ENCODE measurements around the gene UNC5C.

UNC5C gene

GRCh38 chr4:95360906-95361695 is 187.7 kb downstream of the UNC5C start:
- CTCF ChIA-PET = interaction anchor here (0.6 kb wide), 1 partner anchor 258 kb away, joined by 3 read pairs; no protein-coding TSS in a partner anchor
- Histone ChIP-seq H3K4me1 (ENCODE audit: control extremely low read depth in 1 of 4, control insufficient read depth in 4 of 4, insufficient read depth in 4 of 4, low read length in 3 of 4) (no peaks in the 10 kb centered on the region), H3K27ac (ENCODE audit: insufficient read depth in 1 of 2, low read depth in 1 of 2, low read length in 2 of 2, poor library complexity in 1 of 2, severe bottlenecking in 2 of 2) (no peak overlapping the region), H3K9me3 (ENCODE audit: control extremely low read depth in 1 of 5, control insufficient read depth in 4 of 5, insufficient read depth in 2 of 5, low read depth in 1 of 5, low read length in 4 of 5) (no peaks in the 10 kb centered on the region), H3K4me3 (ENCODE audit: control insufficient read depth in 1 of 7, extremely low read depth in 1 of 7, insufficient read depth in 4 of 7, low read depth in 2 of 7, low read length in 6 of 7) (no peak overlapping the region), H3K36me3 (ENCODE audit: control insufficient read depth in 4 of 4, insufficient read depth in 4 of 4, low read length in 3 of 4) (no peaks in the 10 kb centered on the region), H3K27me3 (replicated peaks in 2 of 5; ENCODE audit: control insufficient read depth in 4 of 5, insufficient read depth in 5 of 5, low read length in 4 of 5) (no peaks in the 10 kb centered on the region)
- no peak for DNase-seq
- no CpG with 5 or more reads among the region's 7 CpGs for WGBS (ENCODE audit: insufficient coverage)
- POLR2A ChIA-PET = no interaction called here

GRCh38 chr4:95360256-95360903 is 188.4 kb downstream of the UNC5C start:
- Histone ChIP-seq H3K27me3 (replicated peaks in 2 of 5; ENCODE audit: control insufficient read depth in 4 of 5, insufficient read depth in 5 of 5, low read length in 4 of 5) (no peaks in the 10 kb centered on the region), H3K27ac (ENCODE audit: insufficient read depth in 1 of 2, low read depth in 1 of 2, low read length in 2 of 2, poor library complexity in 1 of 2, severe bottlenecking in 2 of 2) (no peak overlapping the region), H3K4me3 (ENCODE audit: control insufficient read depth in 1 of 7, extremely low read depth in 1 of 7, insufficient read depth in 4 of 7, low read depth in 2 of 7, low read length in 6 of 7) (no peak overlapping the region), H3K36me3 (ENCODE audit: control insufficient read depth in 4 of 4, insufficient read depth in 4 of 4, low read length in 3 of 4) (no peaks in the 10 kb centered on the region), H3K4me1 (ENCODE audit: control extremely low read depth in 1 of 4, control insufficient read depth in 4 of 4, insufficient read depth in 4 of 4, low read length in 3 of 4) (no peaks in the 10 kb centered on the region), H3K9me3 (ENCODE audit: control extremely low read depth in 1 of 5, control insufficient read depth in 4 of 5, insufficient read depth in 2 of 5, low read depth in 1 of 5, low read length in 4 of 5) (no peaks in the 10 kb centered on the region)
- POLR2A ChIA-PET = no interaction called here
- no CpG with 5 or more reads among the region's 3 CpGs for WGBS (ENCODE audit: insufficient coverage)
- no peak for DNase-seq
- CTCF ChIA-PET = interaction anchor here (0.6 kb wide), 1 partner anchor 257 kb away, joined by 3 read pairs; no protein-coding TSS in a partner anchor

DNA sequence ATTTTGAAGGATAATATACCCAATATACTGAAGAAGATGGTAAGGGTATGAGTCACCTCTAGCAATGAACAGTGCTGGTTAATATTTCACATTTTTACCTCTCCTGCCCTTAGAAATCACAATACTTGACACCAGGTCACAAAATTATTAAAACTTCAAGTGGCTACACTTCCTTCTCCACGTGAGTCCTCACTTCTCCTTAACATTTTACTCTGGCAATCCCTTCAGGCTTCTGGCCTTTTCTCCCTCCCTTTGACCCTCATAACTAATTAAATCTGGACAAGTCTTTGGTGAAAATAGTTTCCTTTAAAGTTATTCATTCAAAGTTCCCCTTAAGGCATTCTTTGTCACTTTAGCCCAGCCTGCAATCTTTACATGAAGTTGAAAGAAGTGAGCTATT is 190.4 kb downstream of the UNC5C start:
- POLR2A ChIA-PET = no interaction called here
- no peak overlapping the region for H3K4me3 ChIP-seq (ENCODE audit: control insufficient read depth in 1 of 7, extremely low read depth in 1 of 7, insufficient read depth in 4 of 7, low read depth in 2 of 7, low read length in 6 of 7)
- H3K36me3 ChIP-seq (ENCODE audit: control insufficient read depth in 4 of 4, insufficient read depth in 4 of 4, low read length in 3 of 4) = no peaks in the 10 kb centered on the region
- H3K4me1 ChIP-seq (ENCODE audit: control extremely low read depth in 1 of 4, control insufficient read depth in 4 of 4, insufficient read depth in 4 of 4, low read length in 3 of 4) = no peaks in the 10 kb centered on the region
- no peak overlapping the region for H3K27ac ChIP-seq (ENCODE audit: insufficient read depth in 1 of 2, low read depth in 1 of 2, low read length in 2 of 2, poor library complexity in 1 of 2, severe bottlenecking in 2 of 2)
- no peaks in the 10 kb centered on the region for H3K9me3 ChIP-seq (ENCODE audit: control extremely low read depth in 1 of 5, control insufficient read depth in 4 of 5, insufficient read depth in 2 of 5, low read depth in 1 of 5, low read length in 4 of 5)
- WGBS (ENCODE audit: insufficient coverage) = 63% methylated on average over 1 of the region's 1 CpG
- CTCF ChIA-PET = no interaction called here
- no peaks in the 10 kb centered on the region for H3K27me3 ChIP-seq (replicated peaks in 2 of 5; ENCODE audit: control insufficient read depth in 4 of 5, insufficient read depth in 5 of 5, low read length in 4 of 5)
- DNase-seq = no peak

DNA sequence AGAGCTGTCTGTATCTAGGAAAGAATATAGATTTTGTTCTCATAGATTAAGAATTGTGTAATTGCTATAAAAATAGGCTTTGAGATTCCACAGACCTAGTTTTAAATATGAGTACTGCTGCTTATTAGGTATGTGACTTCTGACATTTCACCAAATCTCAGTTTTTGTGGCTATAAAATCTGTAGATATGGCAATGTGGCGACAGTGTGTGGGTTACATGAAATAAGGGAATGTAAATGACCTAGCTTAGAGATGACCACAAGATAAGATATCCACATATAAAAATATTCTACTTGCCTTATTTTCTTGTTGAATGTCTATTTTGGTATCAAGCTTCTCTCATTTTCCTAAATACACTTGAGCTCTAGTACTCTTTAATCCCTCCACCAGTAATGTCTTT is 193.8 kb downstream of the UNC5C start:
- Histone ChIP-seq H3K9me3 (ENCODE audit: control extremely low read depth in 1 of 5, control insufficient read depth in 4 of 5, insufficient read depth in 2 of 5, low read depth in 1 of 5, low read length in 4 of 5) (no peaks in the 10 kb centered on the region), H3K27ac (ENCODE audit: insufficient read depth in 1 of 2, low read depth in 1 of 2, low read length in 2 of 2, poor library complexity in 1 of 2, severe bottlenecking in 2 of 2) (no peak overlapping the region), H3K4me3 (ENCODE audit: control insufficient read depth in 1 of 7, extremely low read depth in 1 of 7, insufficient read depth in 4 of 7, low read depth in 2 of 7, low read length in 6 of 7) (no peak overlapping the region), H3K4me1 (ENCODE audit: control extremely low read depth in 1 of 4, control insufficient read depth in 4 of 4, insufficient read depth in 4 of 4, low read length in 3 of 4) (no peaks in the 10 kb centered on the region), H3K36me3 (ENCODE audit: control insufficient read depth in 4 of 4, insufficient read depth in 4 of 4, low read length in 3 of 4) (no peaks in the 10 kb centered on the region), H3K27me3 (replicated peaks in 2 of 5; ENCODE audit: control insufficient read depth in 4 of 5, insufficient read depth in 5 of 5, low read length in 4 of 5) (no peaks in the 10 kb centered on the region)
- WGBS (ENCODE audit: insufficient coverage) = no CpG with 5 or more reads among the region's 1 CpG
- POLR2A ChIA-PET = no interaction called here
- CTCF ChIA-PET = interaction anchor here (0.7 kb wide), 1 partner anchor 9 kb away, joined by 3 read pairs; no protein-coding TSS in a partner anchor
- DNase-seq = no peak

DNA sequence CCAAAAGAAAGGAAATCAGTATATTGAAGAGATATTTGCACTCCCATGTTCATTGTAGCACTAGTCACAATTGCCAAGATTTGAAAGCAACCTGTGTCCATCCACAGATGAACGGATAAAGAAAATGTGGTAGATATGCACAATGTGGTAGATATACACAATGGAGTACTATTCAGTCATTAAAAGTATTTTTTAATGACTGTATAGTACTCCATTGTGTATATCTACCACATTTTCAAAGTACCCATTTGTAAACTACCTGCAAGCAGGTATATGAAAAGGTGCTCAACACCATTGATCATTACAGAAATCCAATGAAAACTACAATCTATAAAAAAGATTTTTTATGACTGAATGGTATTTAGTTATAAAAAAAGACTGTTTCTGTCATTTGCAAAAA is 200.4 kb downstream of the UNC5C start:
- CTCF ChIA-PET = no interaction called here
- H3K27me3 ChIP-seq (replicated peaks in 2 of 5; ENCODE audit: control insufficient read depth in 4 of 5, insufficient read depth in 5 of 5, low read length in 4 of 5) = no peaks in the 10 kb centered on the region
- peaks cover 0 to 12% (median 0%) of the 10 kb centered on the region in 5 experiments for H3K9me3 ChIP-seq (ENCODE audit: control extremely low read depth in 1 of 5, control insufficient read depth in 4 of 5, insufficient read depth in 2 of 5, low read depth in 1 of 5, low read length in 4 of 5)
- H3K27ac ChIP-seq (ENCODE audit: insufficient read depth in 1 of 2, low read depth in 1 of 2, low read length in 2 of 2, poor library complexity in 1 of 2, severe bottlenecking in 2 of 2) = no peak overlapping the region
- no CpG with 5 or more reads among the region's 1 CpG for WGBS (ENCODE audit: insufficient coverage)
- no peak for DNase-seq
- POLR2A ChIA-PET = no interaction called here
- no peaks in the 10 kb centered on the region for H3K4me1 ChIP-seq (ENCODE audit: control extremely low read depth in 1 of 4, control insufficient read depth in 4 of 4, insufficient read depth in 4 of 4, low read length in 3 of 4)
- H3K36me3 ChIP-seq (ENCODE audit: control insufficient read depth in 4 of 4, insufficient read depth in 4 of 4, low read length in 3 of 4) = no peaks in the 10 kb centered on the region
- no peak overlapping the region for H3K4me3 ChIP-seq (ENCODE audit: control insufficient read depth in 1 of 7, extremely low read depth in 1 of 7, insufficient read depth in 4 of 7, low read depth in 2 of 7, low read length in 6 of 7)

- no peaks in the 10 kb centered on the region for H3K36me3 ChIP-seq (ENCODE audit: control insufficient read depth in 4 of 4, insufficient read depth in 4 of 4, low read length in 3 of 4)
- no peak overlapping the region for H3K27ac ChIP-seq (ENCODE audit: insufficient read depth in 1 of 2, low read depth in 1 of 2, low read length in 2 of 2, poor library complexity in 1 of 2, severe bottlenecking in 2 of 2)
- no peak overlapping the region for H3K4me3 ChIP-seq (ENCODE audit: control insufficient read depth in 1 of 7, extremely low read depth in 1 of 7, insufficient read depth in 4 of 7, low read depth in 2 of 7, low read length in 6 of 7)
- no CpG with 5 or more reads among the region's 1 CpG for WGBS (ENCODE audit: insufficient coverage)
- ChIA-PET CTCF (no interaction called here), POLR2A (no interaction called here)
- H3K4me1 ChIP-seq (ENCODE audit: control extremely low read depth in 1 of 4, control insufficient read depth in 4 of 4, insufficient read depth in 4 of 4, low read length in 3 of 4) = no peaks in the 10 kb centered on the region
- no peak for DNase-seq
- no peaks in the 10 kb centered on the region for H3K27me3 ChIP-seq (replicated peaks in 2 of 5; ENCODE audit: control insufficient read depth in 4 of 5, insufficient read depth in 5 of 5, low read length in 4 of 5)
- peaks cover 0 to 11% (median 2%) of the 10 kb centered on the region in 5 experiments for H3K9me3 ChIP-seq (ENCODE audit: control extremely low read depth in 1 of 5, control insufficient read depth in 4 of 5, insufficient read depth in 2 of 5, low read depth in 1 of 5, low read length in 4 of 5)
Observed at GRCh38 chr4:95343235-95343634, 205.5 kb downstream of the UNC5C start.

- Histone ChIP-seq H3K4me1 (ENCODE audit: control extremely low read depth in 1 of 4, control insufficient read depth in 4 of 4, insufficient read depth in 4 of 4, low read length in 3 of 4) (no peaks in the 10 kb centered on the region), H3K4me3 (ENCODE audit: control insufficient read depth in 1 of 7, extremely low read depth in 1 of 7, insufficient read depth in 4 of 7, low read depth in 2 of 7, low read length in 6 of 7) (no peak overlapping the region), H3K36me3 (ENCODE audit: control insufficient read depth in 4 of 4, insufficient read depth in 4 of 4, low read length in 3 of 4) (no peaks in the 10 kb centered on the region), H3K27ac (ENCODE audit: insufficient read depth in 1 of 2, low read depth in 1 of 2, low read length in 2 of 2, poor library complexity in 1 of 2, severe bottlenecking in 2 of 2) (no peak overlapping the region), H3K27me3 (replicated peaks in 2 of 5; ENCODE audit: control insufficient read depth in 4 of 5, insufficient read depth in 5 of 5, low read length in 4 of 5) (no peaks in the 10 kb centered on the region), H3K9me3 (ENCODE audit: control extremely low read depth in 1 of 5, control insufficient read depth in 4 of 5, insufficient read depth in 2 of 5, low read depth in 1 of 5, low read length in 4 of 5) (peaks cover 0 to 3% (median under 1%) of the 10 kb centered on the region in 5 experiments)
- CTCF ChIA-PET = no interaction called here
- POLR2A ChIA-PET = no interaction called here
- DNase-seq = no peak
Observed at GRCh38 chr4:95340191-95340590, 208.6 kb downstream of the UNC5C start.
